ENCODE data around the gene ASGR2.

GRCh38 chr17:7070712-7071111 is 43.9 kb downstream of the ASGR2 start:
- no peak for TF ChIP-seq POLR2A (IDR thresholded peaks at IDR 0.05)
- TF ChIP-seq CTCF (IDR thresholded peaks at IDR 0.05), result no peak

Data from thyroid gland (tissue), 4 donors.